GM11168 (cell line): ENCODE measurements around the gene TBL2.
"Not testable (repeated sequence)": the region's sequence is repeated elsewhere in the genome, so short reads cannot be mapped to it uniquely, and the experiment has no call there.

Source experiments
- in situ Hi-C: fragments of 300-500 bp; cut with MboI; formaldehyde crosslinking; loops from one replicate; pipeline ENCODE4 v1.12.0; 2022; ENCODE audit warnings: low sequenced_read_pairs; ENCODE audit not compliant: unreplicated experiment

TBL2 gene

GRCh38 chr7:73541722-73542121, 36.7 kb downstream of the TBL2 start:
- in situ Hi-C loops: no loop called here

GRCh38 chr7:73539709-73540108, 38.7 kb downstream of the TBL2 start:
- in situ Hi-C loops: no loop called here

- in situ Hi-C loops: not testable (repeated sequence)
These were observed 39.9 kb downstream of the TBL2 start for GRCh38 chr7:73538510-73538909.

GRCh38 chr7:73537051-73537450, 41.3 kb downstream of the TBL2 start:
- in situ Hi-C loops: no loop called here

- in situ Hi-C loops: no loop called here
These were observed 41.9 kb downstream of the TBL2 start for GRCh38 chr7:73536479-73536878.

- in situ Hi-C loops: not testable (repeated sequence)
These were observed 42.5 kb downstream of the TBL2 start for GRCh38 chr7:73535918-73536317.

GRCh38 chr7:73533742-73534141, 44.6 kb downstream of the TBL2 start:
- in situ Hi-C loops: no loop called here

GRCh38 chr7:73532224-73532623, 46.2 kb downstream of the TBL2 start:
- in situ Hi-C loops: no loop called here

GRCh38 chr7:73530800-73531199, 47.6 kb downstream of the TBL2 start:
- in situ Hi-C loops: no loop called here

- in situ Hi-C loops: no loop called here
These were observed 51.2 kb downstream of the TBL2 start for GRCh38 chr7:73526896-73527821.

GRCh38 chr7:73526158-73526494, 52.3 kb downstream of the TBL2 start:
- in situ Hi-C loops: not testable (repeated sequence)

- in situ Hi-C loops: no loop called here
These were observed 56.1 kb downstream of the TBL2 start, which contains the start of gene BAZ1B for GRCh38 chr7:73522105-73522872. Gene BAZ1B (minus strand): TSS chr7:73522293. CDS start chr7:73521933, 360 bp downstream.

- in situ Hi-C loops: no loop called here
These were observed 56.7 kb downstream of the TBL2 start for GRCh38 chr7:73521636-73522104.

- in situ Hi-C loops: no loop called here
These were observed 57.4 kb downstream of the TBL2 start for GRCh38 chr7:73520673-73521635.

GRCh38 chr7:73519867-73520672, 58.3 kb downstream of the TBL2 start:
- in situ Hi-C loops: no loop called here

GRCh38 chr7:73518470-73518869, 59.9 kb downstream of the TBL2 start:
- in situ Hi-C loops: no loop called here
